ENCODE data around the gene TUBAL3. TPM values are rescaled to one million over a fixed set of nuclear protein-coding genes. Genes with fewer than 3 reads are reported as not detected.
"Not testable (repeated sequence)": the region's sequence is repeated elsewhere in the genome, so short reads cannot be mapped to it uniquely, and the experiment has no call there.

The TUBAL3 gene
- total RNA-seq, 1 donor from 2014 or later: 0.31 TPM

GRCh38 chr10:5379202-5379601 lies 25.4 kb downstream of the TUBAL3 start:
- not testable (repeated sequence) for DNase-seq

GRCh38 chr10:5376450-5376849 lies 28.2 kb downstream of the TUBAL3 start:
- DNase-seq: peak; percentile 29

- no peak for DNase-seq
Measured at GRCh38 chr10:5373891-5374611, 30.6 kb downstream of the TUBAL3 start.

GRCh38 chr10:5373307-5373706 lies 31.3 kb downstream of the TUBAL3 start:
- DNase-seq: no peak

DNA sequence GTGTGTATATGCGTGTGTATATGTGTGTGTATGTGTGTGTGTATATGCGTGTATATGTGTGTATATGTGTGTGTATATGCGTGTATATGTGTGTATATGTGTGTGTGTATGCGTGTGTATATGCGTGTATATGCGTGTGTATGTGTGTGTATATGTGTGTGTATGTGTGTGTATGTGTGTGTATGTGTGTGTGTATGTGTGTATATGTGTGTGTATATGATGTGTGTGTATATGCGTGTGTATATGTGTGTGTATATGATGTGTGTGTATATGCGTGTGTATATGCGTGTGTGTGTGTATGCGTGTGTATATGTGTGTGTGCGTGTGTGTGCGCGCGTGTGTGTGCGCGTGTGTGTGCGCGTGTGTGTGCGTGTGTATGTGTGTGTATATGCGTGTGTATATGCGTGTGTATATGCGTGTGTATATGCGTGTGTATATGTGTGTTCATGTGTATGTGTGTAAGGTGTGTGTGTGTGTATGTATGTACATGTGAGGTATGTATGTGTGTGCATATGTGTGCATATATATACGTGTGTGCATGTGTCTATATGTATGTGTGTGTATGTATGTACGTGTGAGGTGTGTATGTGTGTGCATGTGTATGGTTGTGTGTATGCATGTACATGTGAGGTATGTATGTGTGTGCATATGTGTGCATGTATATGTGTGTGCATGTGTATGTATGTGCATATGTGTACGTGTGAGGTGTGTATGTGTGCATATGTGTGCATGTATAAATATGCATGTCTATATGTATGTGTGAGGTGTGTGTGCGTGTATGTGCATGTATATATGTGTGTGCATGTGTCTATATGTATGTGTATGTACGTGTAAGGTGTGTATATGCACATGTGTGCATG lies 33.9 kb downstream of the TUBAL3 start:
- no peak for DNase-seq

DNA sequence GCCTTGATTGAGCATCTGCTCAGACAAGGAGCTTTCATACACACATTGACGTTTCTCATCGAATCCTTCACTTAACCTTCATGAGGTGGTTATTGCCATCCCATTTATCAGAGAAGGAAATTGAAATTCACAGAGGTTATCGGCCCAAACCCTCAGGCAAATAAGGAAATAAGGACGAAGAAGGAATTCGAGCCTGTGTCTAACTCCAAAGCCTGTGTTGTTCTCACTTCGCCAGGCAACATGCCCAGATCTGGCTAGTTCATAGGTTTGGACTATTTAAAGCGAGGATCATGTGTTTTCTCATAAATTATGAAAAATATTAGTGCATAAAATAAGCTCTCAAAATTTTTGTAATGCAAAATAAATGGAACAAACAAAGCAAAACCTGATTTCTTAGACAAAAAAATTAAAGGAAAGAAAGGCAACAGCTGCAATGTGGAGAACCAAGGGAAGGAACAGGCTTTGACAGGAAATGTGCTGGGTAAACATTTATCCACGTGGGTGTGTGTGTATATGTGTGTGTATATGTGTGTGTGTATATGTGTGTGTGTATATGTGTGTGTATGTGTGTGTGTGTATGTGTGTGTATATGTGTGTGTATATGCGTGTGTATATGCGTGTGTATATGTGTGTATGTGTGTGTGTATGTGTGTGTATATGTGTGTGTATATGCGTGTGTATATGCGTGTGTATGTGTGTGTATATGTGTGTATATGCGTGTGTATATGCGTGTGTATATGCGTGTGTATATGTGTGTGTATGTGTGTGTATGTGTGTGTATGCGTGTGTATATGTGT lies 35.1 kb downstream of the TUBAL3 start:
- DNase-seq: no peak

DNA sequence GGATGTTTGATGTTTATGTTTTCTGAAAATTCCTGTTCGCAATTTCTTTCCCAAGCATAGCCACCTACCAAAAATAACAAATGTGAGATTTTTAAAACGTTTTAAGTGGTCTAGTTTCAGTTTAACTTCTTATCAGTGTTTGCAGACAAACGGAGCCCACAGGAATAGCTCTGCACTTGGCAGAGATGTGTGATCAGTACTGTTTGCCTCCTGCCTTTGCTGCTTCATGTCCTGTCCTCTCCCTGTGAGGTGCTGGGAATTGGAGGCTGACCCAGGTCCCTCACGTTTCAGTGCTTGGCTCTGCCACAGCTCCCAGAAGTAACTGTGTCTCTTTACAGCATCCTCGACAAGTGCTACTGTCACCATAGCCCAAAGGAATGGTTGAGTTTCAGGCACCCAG lies 38.7 kb downstream of the TUBAL3 start:
- no peak for DNase-seq

DNA sequence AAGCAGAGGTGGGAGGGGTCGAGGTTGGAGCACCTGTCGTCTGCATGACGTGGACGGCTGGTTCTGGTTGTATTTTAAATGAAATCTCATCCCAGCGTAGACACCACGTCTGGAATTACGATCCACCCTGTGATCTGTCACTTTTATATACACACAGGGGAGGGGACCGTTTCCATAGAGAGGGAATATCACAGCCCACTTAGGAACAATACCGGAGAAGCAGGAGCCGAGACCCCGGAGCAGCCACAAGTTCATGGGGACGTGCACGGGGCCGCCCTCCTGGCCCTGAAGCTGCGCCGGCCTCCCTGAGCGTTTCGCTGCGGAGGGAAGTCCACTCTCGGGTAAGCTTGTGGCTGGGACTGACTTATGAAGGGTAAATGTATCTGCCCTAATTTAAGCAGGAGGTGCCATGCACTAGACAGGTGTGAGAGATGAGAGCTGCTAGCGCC lies 39.7 kb downstream of the TUBAL3 start, which contains the start of gene UCN3:
Gene UCN3 (plus strand): TSS at position 77 of the 449 bp plus-strand sequence. CDS start 8,755 bp downstream, outside the sequence.
- DNase-seq: no peak

- no peak for DNase-seq
Measured at GRCh38 chr10:5364374-5364773, 40.3 kb downstream of the TUBAL3 start.

DNA sequence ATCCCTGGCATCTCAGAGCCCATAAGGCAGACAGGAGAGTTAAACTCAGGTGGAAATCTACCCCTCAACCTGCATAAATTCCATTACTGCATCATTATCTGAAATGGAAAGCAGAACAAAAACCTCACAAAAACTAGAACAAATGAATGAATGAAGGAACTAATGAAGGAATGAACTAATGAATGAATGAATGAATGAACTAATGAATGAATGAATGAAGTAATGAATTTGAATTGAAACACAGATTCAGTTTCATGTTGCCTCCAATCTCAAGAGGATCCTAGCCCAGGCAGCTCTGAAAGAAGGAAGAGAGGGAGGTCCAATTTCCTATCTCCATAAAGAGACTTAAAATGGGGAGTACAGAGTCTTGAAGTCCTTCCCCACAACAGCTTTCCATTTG lies 41.8 kb downstream of the TUBAL3 start:
- no peak for DNase-seq

DNA sequence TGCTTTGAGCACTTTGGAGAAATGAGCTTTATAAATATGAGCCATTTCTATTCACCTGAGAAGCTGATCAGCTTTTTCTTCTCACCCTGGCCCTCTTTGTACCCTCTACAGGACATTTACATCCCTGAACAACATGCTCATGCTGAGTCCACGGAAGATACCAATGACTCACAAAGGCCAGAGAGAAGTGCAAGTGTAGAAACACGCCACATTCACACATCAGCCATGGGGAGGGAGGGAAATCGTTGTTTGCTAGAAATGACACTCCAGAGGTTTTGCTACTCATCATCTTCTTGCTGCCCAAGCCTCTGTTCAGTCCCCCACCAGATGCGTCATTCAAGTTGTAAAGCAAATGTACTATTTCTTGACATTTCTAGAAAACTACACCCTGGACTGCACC lies 42.7 kb downstream of the TUBAL3 start:
- DNase-seq: no peak

GRCh38 chr10:5360318-5360915 lies 44.2 kb downstream of the TUBAL3 start:
- DNase-seq: no peak

GRCh38 chr10:5356302-5356763 lies 48.3 kb downstream of the TUBAL3 start:
- no peak for DNase-seq

DNA sequence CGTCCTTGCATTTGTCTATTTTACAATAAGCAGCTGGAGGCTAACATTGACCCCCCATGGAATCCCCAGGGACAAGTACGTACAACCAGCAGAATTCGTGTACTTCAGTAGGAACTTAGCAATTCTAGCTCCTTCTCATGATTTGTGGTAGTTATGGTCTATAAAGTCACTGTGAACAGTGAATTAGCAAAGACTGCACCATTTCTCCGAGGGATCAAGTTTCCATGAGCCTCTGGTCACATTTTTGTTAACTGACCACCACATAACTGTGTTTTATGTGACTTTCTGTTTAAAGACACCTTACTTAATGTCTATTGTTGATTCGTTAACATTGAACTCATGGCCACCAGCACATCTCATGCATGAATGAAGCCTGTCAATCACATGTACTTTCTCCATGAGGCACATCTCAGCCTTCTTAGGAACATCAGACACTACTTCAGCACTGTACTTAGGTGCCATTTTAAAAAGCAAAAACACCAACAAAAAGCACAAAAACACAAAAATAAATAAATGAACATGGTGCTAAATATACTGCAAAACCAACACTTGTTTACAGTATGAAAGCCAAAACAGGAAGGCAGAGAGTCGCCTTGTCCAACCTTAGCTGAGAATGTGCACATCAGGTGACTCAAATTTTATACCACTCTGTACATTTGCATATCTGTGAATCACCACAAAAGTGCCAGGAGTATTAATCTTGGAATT lies 48.9 kb downstream of the TUBAL3 start:
- DNase-seq: no peak

GRCh38 chr10:5354068-5354467 lies 50.6 kb downstream of the TUBAL3 start:
- DNase-seq: no peak

GRCh38 chr10:5349362-5349761 lies 55.3 kb downstream of the TUBAL3 start:
- no peak for DNase-seq

- DNase-seq: no peak
Measured at GRCh38 chr10:5346881-5347280, 57.7 kb downstream of the TUBAL3 start.

GRCh38 chr10:5344746-5345145 lies 59.9 kb downstream of the TUBAL3 start:
- DNase-seq: no peak

GRCh38 chr10:5343979-5344378 lies 60.6 kb downstream of the TUBAL3 start:
- no peak for DNase-seq

GRCh38 chr10:5343561-5343960 lies 61.1 kb downstream of the TUBAL3 start:
- no peak for DNase-seq

Data from tongue (tissue), 2 donors.